Activated CD8-positive, alpha-beta memory T cell treated with anti-CD3 and anti-CD28 coated beads, Interleukin-2, amount 50 U/mL, for 24 hours (primary cell): ENCODE results near the gene MRPS16.
"Not testable (repeated sequence)": the region's sequence is repeated elsewhere in the genome, so short reads cannot be mapped to it uniquely, and the experiment has no call there.

Source experiments
- DNase-seq: peaks from one replicate; pipeline ENCODE4 v3.0.0-alpha.2; 2020; ENCODE audit errors: extremely low read depth

Gene MRPS16

GRCh38 chr10:73252445-73253224 is at the start of gene MRPS16:
Gene MRPS16 (minus strand): TSS chr10:73252644. CDS start chr10:73252482, 162 bp downstream.
- peak; percentile 86 for DNase-seq

GRCh38 chr10:73296946-73297345 is 44.5 kb upstream of the MRPS16 start:
- DNase-seq = no peak

- DNase-seq = no peak
Measured at GRCh38 chr10:73293461-73293860, 41.0 kb upstream of the MRPS16 start.

GRCh38 chr10:73289958-73290357 is 37.5 kb upstream of the MRPS16 start:
- no peak for DNase-seq

GRCh38 chr10:73287441-73287840 is 35.0 kb upstream of the MRPS16 start:
- no peak for DNase-seq

- no peak for DNase-seq
Measured at GRCh38 chr10:73281097-73281496, 28.7 kb upstream of the MRPS16 start.

GRCh38 chr10:73264423-73264822 is 12.0 kb upstream of the MRPS16 start:
- DNase-seq = no peak

- DNase-seq = no peak
Measured at GRCh38 chr10:73263693-73264347, 11.4 kb upstream of the MRPS16 start.

- no peak for DNase-seq
Measured at GRCh38 chr10:73262880-73263555, 10.6 kb upstream of the MRPS16 start.

GRCh38 chr10:73262105-73262730 is 9.8 kb upstream of the MRPS16 start:
- DNase-seq = no peak

GRCh38 chr10:73261362-73261995 is 9.0 kb upstream of the MRPS16 start:
- no peak for DNase-seq

- not testable (repeated sequence) for DNase-seq
Measured at GRCh38 chr10:73258612-73259011, 6.2 kb upstream of the MRPS16 start.

- no peak for DNase-seq
Measured at GRCh38 chr10:73253225-73253555, 746 bp upstream of the MRPS16 start.

- DNase-seq = no peak
Measured at GRCh38 chr10:73251683-73252444, 580 bp downstream of the MRPS16 start.

- no peak for DNase-seq
Measured at GRCh38 chr10:73248259-73248724, 4.2 kb downstream of the MRPS16 start.

GRCh38 chr10:73247509-73248258 is 4.8 kb downstream of the MRPS16 start:
- no peak for DNase-seq

- DNase-seq = peak; percentile 88
Measured at GRCh38 chr10:73246646-73247508, 5.6 kb downstream of the MRPS16 start, which contains the start of gene DNAJC9. Gene DNAJC9 (minus strand): TSS chr10:73247255. CDS start chr10:73247189, 66 bp downstream.

- DNase-seq = no peak
Measured at GRCh38 chr10:73246322-73246645, 6.2 kb downstream of the MRPS16 start.

- no peak for DNase-seq
Measured at GRCh38 chr10:73244866-73245477, 7.5 kb downstream of the MRPS16 start.
